ENCODE data around the gene ADAMTSL1.

ADAMTSL1 gene

DNA sequence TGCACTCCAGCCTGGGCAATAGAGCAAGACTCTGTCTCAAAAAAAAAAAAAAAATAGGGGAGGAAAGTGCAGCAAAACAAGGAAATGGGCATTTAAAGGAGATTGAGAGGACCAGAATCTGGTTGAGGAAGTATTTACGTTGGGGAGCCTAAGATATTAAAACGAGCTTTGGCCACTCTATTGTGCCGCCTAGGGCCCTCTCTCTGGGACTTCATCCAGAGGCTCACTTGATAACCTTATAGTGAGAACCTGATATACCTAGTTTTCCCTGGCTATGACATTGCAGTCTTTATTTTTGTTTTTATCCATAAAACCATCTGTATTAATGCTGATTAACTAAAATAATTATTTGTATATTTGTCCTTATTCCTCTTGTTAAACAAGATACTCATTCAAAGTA lies 345.5 kb downstream of the ADAMTSL1 start:
- no peak for DNase-seq (ENCODE audit: low read depth)

DNA sequence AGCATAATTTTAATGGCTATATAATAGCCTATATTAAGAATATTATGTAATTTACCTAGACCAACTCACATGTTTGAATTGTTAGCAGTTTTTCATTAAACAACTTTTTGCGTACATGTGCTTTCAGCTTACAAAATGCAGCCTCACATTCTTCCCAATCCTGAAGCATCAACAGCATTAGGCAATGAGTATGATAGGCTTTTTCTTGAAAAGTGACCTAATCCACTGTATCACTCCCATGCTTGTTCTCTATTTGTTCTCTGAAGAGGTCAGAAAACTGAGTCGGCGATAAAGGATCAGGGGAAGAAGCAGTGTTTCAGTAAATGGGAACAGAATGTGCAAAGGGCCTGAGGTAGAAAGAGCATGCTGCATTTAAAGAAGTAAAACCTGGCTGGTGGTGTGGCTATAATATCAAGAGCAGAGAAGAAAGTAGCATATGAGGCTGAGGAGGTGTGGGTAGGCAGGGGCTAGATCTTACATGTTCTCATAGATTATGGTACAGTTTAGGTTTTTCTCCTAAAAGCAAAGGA lies 346.7 kb downstream of the ADAMTSL1 start:
- DNase-seq (ENCODE audit: low read depth): no peak

GRCh38 chr9:18821788-18822187 lies 347.8 kb downstream of the ADAMTSL1 start:
- DNase-seq (ENCODE audit: low read depth): no peak

DNA sequence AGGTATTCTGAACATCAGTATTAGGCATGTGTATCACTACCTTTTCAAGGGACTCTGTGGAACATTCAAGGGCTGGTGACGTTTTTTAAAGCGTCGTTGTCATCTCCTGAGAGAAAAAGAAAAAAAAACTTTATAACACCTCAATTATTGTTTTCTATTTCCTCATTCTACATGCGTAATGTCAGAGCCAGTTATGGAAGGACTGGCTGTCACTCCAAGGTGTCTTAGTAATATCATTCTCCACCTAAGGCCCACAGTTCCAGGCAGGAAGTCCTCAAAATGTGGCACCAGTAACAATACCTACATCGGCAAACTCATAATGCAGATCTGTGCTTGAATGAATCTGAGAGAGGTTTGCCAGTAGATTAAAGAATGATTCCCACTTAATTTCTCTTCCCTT lies 348.9 kb downstream of the ADAMTSL1 start:
- DNase-seq (ENCODE audit: low read depth): no peak

DNA sequence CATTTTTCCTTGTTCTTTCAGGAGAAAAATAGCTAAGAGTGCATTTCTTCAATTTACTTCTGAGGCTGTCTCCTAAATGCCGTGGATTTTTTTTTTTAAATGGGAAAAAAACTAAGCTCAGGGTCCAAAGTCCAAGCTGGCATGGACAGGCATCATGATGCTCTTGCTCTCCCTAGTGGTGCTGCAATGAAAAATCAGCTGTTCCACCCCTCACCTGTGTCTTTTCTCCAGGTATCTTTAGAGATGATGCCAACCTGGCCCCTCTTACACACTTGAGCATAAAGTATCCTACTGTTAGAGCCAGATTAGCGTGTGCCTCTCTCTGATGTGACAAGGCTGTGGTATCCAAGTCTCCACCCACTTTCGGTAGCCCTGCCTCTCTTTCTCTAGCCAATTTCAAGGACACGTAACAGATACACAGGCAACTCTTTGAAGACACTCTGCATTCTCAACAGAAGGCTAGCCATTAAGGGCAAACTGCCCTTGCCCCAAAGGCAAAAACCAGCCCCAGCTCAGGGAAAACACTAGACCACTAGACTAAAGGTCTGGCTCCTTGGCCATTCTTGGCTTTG lies 350.2 kb downstream of the ADAMTSL1 start:
- no peak for DNase-seq (ENCODE audit: low read depth)

DNA sequence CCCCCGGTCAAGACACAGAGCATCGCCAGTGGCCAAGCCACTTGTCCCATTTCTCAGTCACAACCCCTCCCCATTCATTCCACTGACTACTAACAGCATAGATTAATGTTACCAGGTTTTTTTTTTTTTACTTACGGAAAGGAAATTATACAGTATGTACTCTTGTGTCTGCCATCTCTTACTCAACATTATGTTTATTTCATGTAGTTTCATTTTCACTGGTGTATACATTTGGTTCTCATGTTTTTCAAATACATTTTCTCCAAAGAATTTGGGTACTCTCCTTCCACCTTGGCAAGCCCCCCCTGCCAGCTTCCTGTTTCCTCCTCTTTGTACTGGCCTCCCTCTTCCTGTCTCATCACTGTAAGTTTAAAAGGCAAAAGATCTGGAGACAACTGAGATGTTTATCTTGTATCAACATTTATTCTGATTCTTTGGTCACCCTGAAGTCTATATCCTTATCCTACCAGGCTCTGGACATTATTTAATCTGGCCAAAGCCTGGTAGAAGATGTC lies 351.8 kb downstream of the ADAMTSL1 start:
- DNase-seq (ENCODE audit: low read depth): no peak

GRCh38 chr9:18826248-18826647 lies 352.3 kb downstream of the ADAMTSL1 start:
- DNase-seq (ENCODE audit: low read depth): no peak

DNA sequence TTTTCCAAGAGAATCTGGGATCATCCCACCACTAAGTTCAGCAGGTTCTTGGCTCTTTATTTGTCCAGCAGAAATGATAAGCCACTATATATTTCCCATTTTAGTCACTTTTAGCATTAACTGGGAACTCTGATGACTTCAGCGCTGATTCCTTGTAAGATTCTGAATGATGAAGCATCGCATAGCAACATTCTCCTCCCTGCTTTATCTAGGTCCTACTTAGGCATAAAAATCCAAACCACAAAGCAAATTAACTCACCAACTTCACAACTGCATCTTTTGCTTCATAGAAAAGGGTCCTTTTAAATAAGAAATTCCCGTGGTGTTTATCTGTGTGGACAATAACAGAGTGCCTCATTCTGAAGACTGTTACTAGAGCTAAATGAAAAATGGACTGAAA lies 355.1 kb downstream of the ADAMTSL1 start:
- DNase-seq (ENCODE audit: low read depth): no peak

DNA sequence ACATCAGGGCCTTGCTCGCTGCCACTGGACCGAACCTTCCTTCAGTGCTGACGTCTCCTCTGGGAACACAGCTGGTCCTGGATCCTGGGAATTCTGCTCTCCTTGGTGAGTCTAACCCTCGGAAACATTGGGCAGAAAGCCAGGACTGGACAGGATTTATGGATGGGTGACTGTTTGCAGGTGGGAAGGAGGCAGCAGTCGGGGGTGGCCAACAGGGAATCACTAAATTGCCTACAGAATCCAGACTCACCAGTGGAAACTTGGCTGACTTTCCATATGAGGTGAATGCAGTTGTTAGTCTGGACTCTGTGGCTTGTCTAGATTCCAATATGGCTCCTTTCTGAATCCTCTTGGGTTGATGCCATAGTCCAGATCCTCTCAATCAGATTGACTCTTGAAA lies 355.9 kb downstream of the ADAMTSL1 start:
- DNase-seq (ENCODE audit: low read depth): no peak

- no peak for DNase-seq (ENCODE audit: low read depth)
Observed at GRCh38 chr9:18834740-18835361, 360.9 kb downstream of the ADAMTSL1 start.

GRCh38 chr9:18837402-18837801 lies 363.4 kb downstream of the ADAMTSL1 start:
- DNase-seq (ENCODE audit: low read depth): no peak

- no peak for DNase-seq (ENCODE audit: low read depth)
Observed at GRCh38 chr9:18847576-18848275, 373.8 kb downstream of the ADAMTSL1 start.

DNA sequence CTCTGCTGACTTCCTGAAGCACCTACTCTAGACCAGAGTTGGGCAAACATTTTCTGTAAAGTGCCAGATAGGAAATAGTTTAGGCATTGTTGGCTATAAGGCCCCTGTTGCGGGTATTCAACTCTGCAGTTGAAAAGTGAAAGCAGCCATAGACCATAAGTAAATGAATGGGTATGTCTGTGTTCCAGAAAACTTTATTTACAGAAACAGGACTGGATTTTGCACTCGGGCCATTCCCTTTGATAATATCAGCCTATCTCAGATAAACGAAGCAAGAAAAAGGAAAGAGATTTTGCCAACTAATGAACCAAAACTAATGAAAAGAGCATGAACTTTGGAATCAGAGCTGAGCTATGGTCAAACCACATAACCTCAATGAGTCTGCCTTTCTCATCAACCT lies 374.7 kb downstream of the ADAMTSL1 start:
- DNase-seq (ENCODE audit: low read depth): no peak

DNA sequence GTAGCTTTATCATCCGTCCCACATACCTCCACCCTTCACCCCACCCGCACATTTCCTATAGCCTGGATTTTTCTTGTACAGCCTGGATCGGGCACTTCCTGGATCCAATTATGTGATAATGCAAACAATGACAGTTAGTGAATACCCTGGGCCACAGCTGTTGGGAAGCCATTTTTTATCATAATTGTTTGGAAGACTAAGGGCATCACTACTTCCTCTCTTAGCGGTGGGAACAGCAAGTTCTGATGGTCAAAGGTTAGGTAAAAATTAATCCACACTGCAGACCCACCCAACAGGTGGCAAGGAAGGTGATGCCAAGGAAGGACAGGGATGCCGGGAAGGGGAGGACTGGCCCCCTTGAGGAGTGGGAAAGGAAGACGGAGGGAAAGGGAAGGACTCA lies 375.3 kb downstream of the ADAMTSL1 start:
- DNase-seq (ENCODE audit: low read depth): no peak

GRCh38 chr9:18849890-18850677 lies 376.1 kb downstream of the ADAMTSL1 start:
- DNase-seq (ENCODE audit: low read depth): no peak

DNA sequence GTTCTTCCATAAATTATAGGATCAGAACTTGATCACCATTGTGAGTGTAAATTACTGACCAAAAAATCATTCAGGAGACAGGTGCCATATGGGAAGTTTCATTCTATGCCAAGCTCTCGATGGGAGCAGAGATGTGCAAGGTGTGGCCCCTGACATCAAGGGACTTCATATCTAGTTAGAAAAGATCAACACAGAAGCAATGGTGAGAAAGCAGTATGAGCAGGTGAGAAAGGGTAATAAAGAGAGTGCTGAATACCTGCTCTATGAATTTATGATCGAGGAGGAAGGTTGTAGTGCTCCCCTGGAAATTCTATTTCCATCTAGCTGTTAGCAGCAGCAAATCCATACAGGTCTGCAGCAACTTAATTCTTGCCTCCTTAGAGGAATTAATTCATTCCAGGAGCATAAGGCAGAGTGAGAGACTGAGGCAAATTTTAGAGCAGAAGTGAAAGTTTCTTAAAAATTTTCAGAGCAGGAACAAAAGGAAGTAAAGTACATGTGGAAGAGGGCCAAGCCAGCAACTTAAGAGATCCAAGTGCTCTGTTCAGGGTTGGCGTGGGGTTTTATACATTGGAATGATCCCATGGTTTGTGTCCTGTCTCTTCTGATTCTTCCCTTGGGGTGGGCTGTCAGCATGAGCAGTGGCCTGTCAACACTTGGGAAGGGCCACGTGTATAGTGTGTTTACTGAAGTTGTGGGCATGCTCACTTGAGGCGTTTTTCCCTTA lies 377.3 kb downstream of the ADAMTSL1 start:
- no peak for DNase-seq (ENCODE audit: low read depth)

DNA sequence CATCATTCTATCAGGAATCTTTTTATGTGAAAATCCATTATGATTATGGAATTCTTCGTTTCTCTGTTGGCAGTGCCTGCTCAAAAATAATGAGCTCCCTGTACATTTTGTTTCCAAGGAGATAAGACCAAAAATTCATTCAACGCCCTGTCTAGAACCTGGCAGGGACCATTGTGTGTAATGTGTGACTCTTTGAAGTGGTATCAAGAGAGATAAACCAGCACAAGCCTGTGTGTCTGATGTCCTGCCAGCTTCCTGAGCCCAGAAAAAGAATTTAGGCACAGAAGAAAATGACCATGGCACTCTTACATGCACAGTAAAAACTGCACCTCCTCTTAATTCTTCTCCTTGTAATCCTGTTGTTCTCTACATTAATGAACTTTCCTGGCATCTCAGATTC lies 381.7 kb downstream of the ADAMTSL1 start:
- no peak for DNase-seq (ENCODE audit: low read depth)

DNA sequence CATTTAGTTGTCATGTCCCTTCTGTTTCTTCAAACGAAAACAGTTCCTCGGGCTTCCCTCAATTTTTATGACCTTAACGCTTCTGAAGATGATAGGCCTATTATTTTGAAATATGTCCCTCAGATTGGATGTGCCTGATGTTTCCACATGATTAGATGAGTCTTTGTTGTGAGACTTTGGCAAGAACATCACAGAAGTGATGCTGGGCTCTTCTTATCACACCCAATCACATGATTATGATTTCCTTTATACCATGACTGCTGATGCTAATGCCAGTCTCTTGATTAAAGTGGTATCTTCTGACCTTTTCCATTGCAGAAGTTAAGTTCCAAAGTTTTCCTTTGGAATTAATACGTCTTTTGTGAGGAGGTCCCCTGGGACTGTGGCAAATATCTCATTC lies 383.4 kb downstream of the ADAMTSL1 start:
- no peak for DNase-seq (ENCODE audit: low read depth)

- no peak for DNase-seq (ENCODE audit: low read depth)
Observed at GRCh38 chr9:18857769-18858168, 383.8 kb downstream of the ADAMTSL1 start.

GRCh38 chr9:18861609-18862544 lies 387.9 kb downstream of the ADAMTSL1 start:
- no peak for DNase-seq (ENCODE audit: low read depth)

GRCh38 chr9:18863791-18864190 lies 389.8 kb downstream of the ADAMTSL1 start:
- DNase-seq (ENCODE audit: low read depth): no peak
